ENCODE data around the gene CNTN1. TPM values are rescaled to one million over a fixed set of nuclear protein-coding genes. Genes with fewer than 3 reads are reported as not detected.
A peak's percentile ranks its signal among the peaks of the same experiment; 100 is the strongest.

Gene CNTN1
- total RNA-seq, 1 experiment from 2014 or later = 3.0 TPM

DNA sequence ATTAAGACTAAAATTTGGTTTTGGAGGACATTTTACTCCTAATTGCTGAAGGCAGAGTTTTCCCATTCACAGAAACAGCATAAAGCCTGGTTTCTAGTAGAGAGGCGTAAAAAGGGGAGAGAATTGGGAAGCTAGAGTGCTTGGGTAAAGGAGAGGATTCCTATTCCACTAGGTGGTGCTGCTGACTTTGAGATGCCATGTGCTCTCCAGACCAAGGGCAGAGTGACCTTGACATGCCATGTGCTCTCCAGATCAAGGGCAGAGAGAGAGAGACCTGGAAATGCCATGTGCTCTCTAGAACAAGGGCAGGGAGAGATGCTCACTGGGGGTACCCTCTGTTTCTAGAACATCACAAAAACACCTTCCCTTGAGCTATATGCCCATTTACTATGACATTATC lies 319.7 kb downstream of the CNTN1 start:
- RAD21 ChIA-PET (ENCODE audit: low non-redundant PET in 1 of 2, low total read pairs in 2 of 2, uncharacterized antibody in 2 of 2, unreplicated experiment in 2 of 2) = no interaction called here
- H3K4me2 ChIP-seq (ENCODE audit: low read length) = no peak overlapping the region
- no peaks in the 10 kb centered on the region for H4K20me1 ChIP-seq (ENCODE audit: insufficient read depth)
- no peak for ATAC-seq
- intact Hi-C loops (cut with micrococcal nuclease) = no loop called here
- H3K4me1 ChIP-seq (ENCODE audit: control insufficient read depth in 1 of 2, insufficient read depth in 2 of 2, low read length in 2 of 2) = no peaks in the 10 kb centered on the region
- no TSS peak for BruUV-seq (replicated peaks)
- TF ChIP-seq, protein P1, sequence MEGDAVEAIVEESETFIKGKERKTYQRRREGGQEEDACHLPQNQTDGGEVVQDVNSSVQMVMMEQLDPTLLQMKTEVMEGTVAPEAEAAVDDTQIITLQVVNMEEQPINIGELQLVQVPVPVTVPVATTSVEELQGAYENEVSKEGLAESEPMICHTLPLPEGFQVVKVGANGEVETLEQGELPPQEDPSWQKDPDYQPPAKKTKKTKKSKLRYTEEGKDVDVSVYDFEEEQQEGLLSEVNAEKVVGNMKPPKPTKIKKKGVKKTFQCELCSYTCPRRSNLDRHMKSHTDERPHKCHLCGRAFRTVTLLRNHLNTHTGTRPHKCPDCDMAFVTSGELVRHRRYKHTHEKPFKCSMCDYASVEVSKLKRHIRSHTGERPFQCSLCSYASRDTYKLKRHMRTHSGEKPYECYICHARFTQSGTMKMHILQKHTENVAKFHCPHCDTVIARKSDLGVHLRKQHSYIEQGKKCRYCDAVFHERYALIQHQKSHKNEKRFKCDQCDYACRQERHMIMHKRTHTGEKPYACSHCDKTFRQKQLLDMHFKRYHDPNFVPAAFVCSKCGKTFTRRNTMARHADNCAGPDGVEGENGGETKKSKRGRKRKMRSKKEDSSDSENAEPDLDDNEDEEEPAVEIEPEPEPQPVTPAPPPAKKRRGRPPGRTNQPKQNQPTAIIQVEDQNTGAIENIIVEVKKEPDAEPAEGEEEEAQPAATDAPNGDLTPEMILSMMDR (IDR thresholded peaks at IDR 0.05 in 2 of 3, conservative IDR thresholded peaks at IDR 0.05 in 1 of 3; ENCODE audit: borderline replicate concordance in 1 of 3, insufficient read depth in 1 of 3, low read depth in 2 of 3, low read length in 2 of 3) = peak in 2 of 3 experiments; percentile 26 to 41; a peak in 3 of 6 replicates
- TF ChIP-seq, protein P2, sequence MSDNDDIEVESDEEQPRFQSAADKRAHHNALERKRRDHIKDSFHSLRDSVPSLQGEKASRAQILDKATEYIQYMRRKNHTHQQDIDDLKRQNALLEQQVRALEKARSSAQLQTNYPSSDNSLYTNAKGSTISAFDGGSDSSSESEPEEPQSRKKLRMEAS (IDR thresholded peaks at IDR 0.05) = peak; percentile 42; the same call in 1 of the 2 replicates
- TF ChIP-seq, protein P3, sequence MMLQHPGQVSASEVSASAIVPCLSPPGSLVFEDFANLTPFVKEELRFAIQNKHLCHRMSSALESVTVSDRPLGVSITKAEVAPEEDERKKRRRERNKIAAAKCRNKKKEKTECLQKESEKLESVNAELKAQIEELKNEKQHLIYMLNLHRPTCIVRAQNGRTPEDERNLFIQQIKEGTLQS (IDR thresholded peaks at IDR 0.05) = no peak
- TF ChIP-seq RAD21 (IDR thresholded peaks at IDR 0.05; ENCODE audit: low read depth) = peak; percentile 30
- CTCF ChIA-PET = interaction anchor here (1.1 kb wide), 1 partner anchor 252 kb away, joined by 3 read pairs; no protein-coding TSS in a partner anchor
- H3K9me3 ChIP-seq (ENCODE audit: control insufficient read depth in 1 of 2, insufficient read depth in 1 of 2, low read depth in 1 of 2, low read length in 2 of 2) = peaks cover 0 to 14% of the 10 kb centered on the region in 2 experiments; a peak in 1 of 4 replicates
- H3K79me2 ChIP-seq (ENCODE audit: insufficient read depth, low read length) = no peaks in the 10 kb centered on the region
- no peak overlapping the region for H3K4me3 ChIP-seq (replicated peaks in 1 of 2; ENCODE audit: low read depth in 1 of 2, low read length in 2 of 2)
- no peaks in the 10 kb centered on the region; the same call in 1 of the 2 replicates for H3K9me2 ChIP-seq (ENCODE audit: insufficient read depth)
- POLR2A ChIA-PET = no interaction called here
- no peaks in the 10 kb centered on the region for H3K36me3 ChIP-seq (ENCODE audit: control insufficient read depth in 1 of 2, insufficient read depth in 2 of 2, low read length in 2 of 2)
- no peak overlapping the region for H3K27ac ChIP-seq (ENCODE audit: low read depth, low read length)
- H2AFZ ChIP-seq (ENCODE audit: low read depth, low read length, poor library complexity, severe bottlenecking) = no peak overlapping the region
- H3K9ac ChIP-seq (ENCODE audit: low read length) = no peak overlapping the region
- no peak for DNase-seq (ENCODE audit: low read depth, low spot score)
- H3K27me3 ChIP-seq (ENCODE audit: insufficient read depth, low read length) = no peaks in the 10 kb centered on the region

DNA sequence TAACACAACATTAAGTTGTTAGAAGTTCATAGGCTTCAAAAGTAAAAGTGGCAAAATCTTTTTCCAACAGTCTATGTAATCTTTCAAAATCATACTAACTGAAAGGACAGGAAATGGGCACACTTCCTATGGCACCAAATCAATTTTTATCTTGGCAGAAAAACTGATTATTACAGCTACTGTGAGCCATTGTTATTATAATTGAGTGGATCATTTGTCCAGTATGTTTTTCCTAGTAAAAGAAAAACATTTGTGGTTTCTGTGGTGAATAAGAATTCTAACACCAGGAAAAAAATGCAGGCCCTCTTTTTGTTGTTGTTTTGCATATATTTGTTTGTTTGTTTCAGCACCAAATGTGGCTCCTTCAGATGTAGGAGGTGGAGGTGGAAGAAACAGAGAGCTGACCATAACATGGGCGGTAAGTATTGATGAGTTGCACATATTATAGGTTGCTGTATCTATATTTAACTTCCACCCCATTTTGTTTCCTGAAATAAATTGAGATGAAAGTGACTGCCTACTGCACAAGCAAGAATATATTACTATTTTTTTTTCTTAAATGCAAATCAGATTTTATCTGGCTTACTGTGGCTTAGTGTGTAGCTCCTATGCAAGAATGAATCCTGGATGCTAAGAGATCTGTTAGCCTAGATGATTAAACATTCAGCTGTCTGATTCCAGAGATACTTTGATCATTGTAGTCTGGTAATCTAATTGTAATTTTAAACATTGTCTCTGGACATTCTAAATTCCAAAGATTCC lies 321.8 kb downstream of the CNTN1 start:
- H3K9me2 ChIP-seq (ENCODE audit: insufficient read depth) = no peaks in the 10 kb centered on the region; the same call in 1 of the 2 replicates
- H3K9me3 ChIP-seq (ENCODE audit: control insufficient read depth in 1 of 2, insufficient read depth in 1 of 2, low read depth in 1 of 2, low read length in 2 of 2) = peaks cover 0 to under 1% of the 10 kb centered on the region in 2 experiments; a peak in 1 of 4 replicates
- CTCF ChIA-PET = no interaction called here
- POLR2A ChIA-PET = no interaction called here
- no TSS peak for BruUV-seq (replicated peaks)
- ATAC-seq = no peak
- H3K4me2 ChIP-seq (ENCODE audit: low read length) = no peak overlapping the region
- H3K4me1 ChIP-seq (ENCODE audit: control insufficient read depth in 1 of 2, insufficient read depth in 2 of 2, low read length in 2 of 2) = no peaks in the 10 kb centered on the region
- no peaks in the 10 kb centered on the region for H3K27me3 ChIP-seq (ENCODE audit: insufficient read depth, low read length)
- no peaks in the 10 kb centered on the region for H4K20me1 ChIP-seq (ENCODE audit: insufficient read depth)
- no peak for DNase-seq (ENCODE audit: low read depth, low spot score)
- RAD21 ChIA-PET (ENCODE audit: low non-redundant PET in 1 of 2, low total read pairs in 2 of 2, uncharacterized antibody in 2 of 2, unreplicated experiment in 2 of 2) = no interaction called here
- no peak overlapping the region for H2AFZ ChIP-seq (ENCODE audit: low read depth, low read length, poor library complexity, severe bottlenecking)
- no peaks in the 10 kb centered on the region for H3K79me2 ChIP-seq (ENCODE audit: insufficient read depth, low read length)
- H3K4me3 ChIP-seq (replicated peaks in 1 of 2; ENCODE audit: low read depth in 1 of 2, low read length in 2 of 2) = no peak overlapping the region
- intact Hi-C loops (cut with micrococcal nuclease) = no loop called here
- no peak overlapping the region for H3K9ac ChIP-seq (ENCODE audit: low read length)
- no peak overlapping the region for H3K27ac ChIP-seq (ENCODE audit: low read depth, low read length)
- H3K36me3 ChIP-seq (ENCODE audit: control insufficient read depth in 1 of 2, insufficient read depth in 2 of 2, low read length in 2 of 2) = no peaks in the 10 kb centered on the region
- TF ChIP-seq YY1 (IDR thresholded peaks at IDR 0.05; ENCODE audit: extremely low read depth, insufficient replicate concordance, low read depth, low read length) (no peak), EZH2 (IDR thresholded peaks at IDR 0.05) (no peak), CBX3 (IDR thresholded peaks at IDR 0.05; ENCODE audit: low read depth) (no peak), ZNF274 (IDR thresholded peaks at IDR 0.05; ENCODE audit: low read depth, low read length) (no peak), CEBPB (IDR thresholded peaks at IDR 0.05; ENCODE audit: low read depth) (no peak), POLR2AphosphoS5 (IDR thresholded peaks at IDR 0.05; ENCODE audit: low read depth, low read length) (no peak), POLR2A (IDR thresholded peaks at IDR 0.05; ENCODE audit: borderline replicate concordance, extremely low read depth, insufficient read depth, insufficient read length) (no peak), TCF7L2 (IDR thresholded peaks at IDR 0.05; ENCODE audit: borderline replicate concordance, extremely low read depth, insufficient read depth, insufficient read length) (no peak), EGR1 (IDR thresholded peaks at IDR 0.05; ENCODE audit: low read depth) (no peak), JUND (IDR thresholded peaks at IDR 0.05) (no peak), ELF1 (IDR thresholded peaks at IDR 0.05; ENCODE audit: borderline replicate concordance, low read depth) (no peak)
- TF ChIP-seq, protein P2 (IDR thresholded peaks at IDR 0.05) = no peak

Measured in HCT116 (cell line).